Neural progenitor cell (in vitro differentiated cells): ENCODE results near the gene TEDC1. TPM values are rescaled to one million over a fixed set of nuclear protein-coding genes. Genes with fewer than 3 reads are reported as not detected.

Experiments used
- DNase-seq: peaks from one replicate; pipeline ENCODE4 v3.0.0-alpha.2; 2016; ENCODE audit warnings: low spot score
- H2AFZ ChIP-seq: fragments of 200-600 bp; sonication (generic); replicated peaks from 2 replicates; pipeline ENCODE4 v1.6.1; 2016; ENCODE audit warnings: antibody characterized with exemption
- H3F3A ChIP-seq: fragments of 200-600 bp; sonication (generic); 2 replicates; pipeline ENCODE4 v1.6.1; 2016; ENCODE audit warnings: antibody characterized with exemption, low read depth
- H3K27ac ChIP-seq: fragments of 200-600 bp; sonication (generic); 2 replicates; pipeline ENCODE4 v1.5.1; 2016; ENCODE audit warnings: mild to moderate bottlenecking
- H3K27me3 ChIP-seq: fragments of 200-600 bp; sonication (generic); 2 replicates; pipeline ENCODE4 v1.6.1; 2016; ENCODE audit warnings: mild to moderate bottlenecking, moderate library complexity
- H3K36me3 ChIP-seq: fragments of 200-600 bp; sonication (generic); 2 replicates; pipeline ENCODE4 v1.5.1; 2016
- H3K4me1 ChIP-seq: fragments of 200-600 bp; sonication (generic); 2 replicates; pipeline ENCODE4 v1.6.1; 2016; ENCODE audit warnings: mixed run types
- H3K4me2 ChIP-seq: fragments of 200-600 bp; sonication (generic); 2 replicates; pipeline ENCODE4 v1.6.1; 2016
- H3K4me3 ChIP-seq: fragments of 200-600 bp; sonication (generic); 2 replicates; pipeline ENCODE4 v1.5.1; 2016
- H3K79me2 ChIP-seq: fragments of 200-600 bp; sonication (generic); 2 replicates; pipeline ENCODE4 v1.6.1; 2016; ENCODE audit warnings: low read depth
- H3K9ac ChIP-seq: fragments of 200-600 bp; sonication (generic); 2 replicates; pipeline ENCODE4 v1.6.1; 2016
- H3K9me3 ChIP-seq: fragments of 200-600 bp; sonication (generic); 2 replicates; pipeline ENCODE4 v1.5.1; 2016; ENCODE audit warnings: low read depth
- H4K20me1 ChIP-seq: fragments of 200-600 bp; sonication (generic); 2 replicates; pipeline ENCODE4 v1.6.1; 2016; ENCODE audit warnings: low read depth
- H3K27ac Mint-ChIP-seq: 3 replicates; pipeline ENCODE4 v1.8.0; 2021; ENCODE audit warnings: mixed read lengths
- H3K27me3 Mint-ChIP-seq: 2 replicates; pipeline ENCODE4 v1.8.0; 2022; ENCODE audit warnings: low read depth, mild to moderate bottlenecking, inconsistent platforms, moderate library complexity, mixed read lengths; ENCODE audit not compliant: insufficient read depth
- H3K36me3 Mint-ChIP-seq: 3 replicates; pipeline ENCODE4 v1.8.0; 2021; ENCODE audit warnings: mixed read lengths
- H3K4me1 Mint-ChIP-seq: 3 replicates; pipeline ENCODE4 v1.8.0; 2021; ENCODE audit warnings: mixed read lengths
- H3K4me3 Mint-ChIP-seq: 3 replicates; pipeline ENCODE4 v1.8.0; 2021; ENCODE audit warnings: mild to moderate bottlenecking, moderate library complexity, mixed read lengths
- H3K9me3 Mint-ChIP-seq: 3 replicates; pipeline ENCODE4 v1.8.0; 2020; ENCODE audit warnings: mixed read lengths
- EZH2 ChIP-seq: fragments of 200-600 bp; sonication (generic); IDR thresholded peaks from 2 replicates; pipeline ENCODE4 v1.6.1; 2017; ENCODE audit warnings: antibody characterized with exemption, mild to moderate bottlenecking, moderate library complexity
- EZH2phosphoT487 ChIP-seq: fragments of 200-600 bp; sonication (generic); IDR thresholded peaks from 2 replicates; pipeline ENCODE4 v1.6.1; 2017; ENCODE audit warnings: antibody characterized with exemption
- total RNA-seq: library from RNA; depleted of rRNA; stranded (reverse); fragments of >200 nt; gene quantifications from 2 replicates; pipeline ENCODE4 v1.2.3, GENCODE V29; 2015; ENCODE audit warnings: low replicate concordance
- TF ChIP-seq, protein P1 (sequence below): fragments of 200-600 bp; sonication (generic); IDR thresholded peaks from 2 replicates; pipeline ENCODE4 v1.5.1; 2017; ENCODE audit warnings: antibody characterized with exemption, mild to moderate bottlenecking

The TEDC1 gene
- total RNA-seq, 1 donor from 2014 or later: 3.6 TPM

DNA sequence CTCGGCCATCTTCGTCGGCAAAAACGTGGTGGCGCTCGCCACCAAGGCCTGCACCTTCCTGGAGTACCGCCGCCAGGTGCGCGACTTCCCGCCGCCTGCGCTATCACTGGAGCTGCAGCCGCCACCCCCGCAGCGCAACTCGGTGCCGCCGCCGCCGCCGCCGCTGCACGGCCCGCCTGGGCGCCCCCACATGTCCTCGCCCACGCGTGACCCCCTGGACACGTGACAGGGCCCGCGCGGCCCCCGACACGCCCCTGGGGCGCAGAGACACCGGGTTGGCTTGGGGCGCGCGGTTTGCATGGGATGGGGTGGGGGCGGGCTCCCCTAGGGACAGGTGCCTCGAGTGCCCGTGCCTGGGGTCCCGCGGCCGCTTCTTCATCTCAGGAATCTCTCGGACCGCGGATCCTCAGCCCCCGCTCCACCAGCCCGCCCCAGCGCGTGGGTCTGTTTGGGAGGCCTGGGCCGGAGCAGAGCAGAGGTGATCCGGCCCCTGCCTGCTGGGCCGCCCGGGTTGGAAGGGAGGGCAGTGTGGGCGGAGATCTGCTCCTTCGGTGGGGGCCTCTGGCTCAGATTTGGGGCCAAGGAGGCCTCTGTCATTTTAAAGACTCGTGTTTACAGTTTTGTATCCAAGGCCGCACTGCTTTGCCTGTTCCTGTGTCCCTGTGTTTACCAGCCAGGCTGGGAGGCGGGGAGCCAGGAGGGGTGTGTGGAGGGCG lies 38.7 kb downstream of the TEDC1 start:
- Histone ChIP-seq H3K9ac (no peak overlapping the region), H3K79me2 (no peaks in the 10 kb centered on the region), H3K4me2 (no peak overlapping the region), H3K27ac (no peak overlapping the region), H2AFZ (no peak overlapping the region), H4K20me1 (no peaks in the 10 kb centered on the region), H3K27me3 (peaks cover 61% of the 10 kb centered on the region), H3K4me3 (no peak overlapping the region), H3F3A (no peaks in the 10 kb centered on the region), H3K36me3 (no peaks in the 10 kb centered on the region), H3K4me1 (no peaks in the 10 kb centered on the region), H3K9me3 (no peaks in the 10 kb centered on the region)
- H3K9me3 Mint-ChIP-seq: no peaks in the 10 kb centered on the region
- H3K4me3 Mint-ChIP-seq: no peak overlapping the region
- peaks cover 3% of the 10 kb centered on the region for H3K27me3 Mint-ChIP-seq
- no peak overlapping the region for H3K27ac Mint-ChIP-seq
- no peaks in the 10 kb centered on the region for H3K36me3 Mint-ChIP-seq
- TF ChIP-seq, protein P1, sequence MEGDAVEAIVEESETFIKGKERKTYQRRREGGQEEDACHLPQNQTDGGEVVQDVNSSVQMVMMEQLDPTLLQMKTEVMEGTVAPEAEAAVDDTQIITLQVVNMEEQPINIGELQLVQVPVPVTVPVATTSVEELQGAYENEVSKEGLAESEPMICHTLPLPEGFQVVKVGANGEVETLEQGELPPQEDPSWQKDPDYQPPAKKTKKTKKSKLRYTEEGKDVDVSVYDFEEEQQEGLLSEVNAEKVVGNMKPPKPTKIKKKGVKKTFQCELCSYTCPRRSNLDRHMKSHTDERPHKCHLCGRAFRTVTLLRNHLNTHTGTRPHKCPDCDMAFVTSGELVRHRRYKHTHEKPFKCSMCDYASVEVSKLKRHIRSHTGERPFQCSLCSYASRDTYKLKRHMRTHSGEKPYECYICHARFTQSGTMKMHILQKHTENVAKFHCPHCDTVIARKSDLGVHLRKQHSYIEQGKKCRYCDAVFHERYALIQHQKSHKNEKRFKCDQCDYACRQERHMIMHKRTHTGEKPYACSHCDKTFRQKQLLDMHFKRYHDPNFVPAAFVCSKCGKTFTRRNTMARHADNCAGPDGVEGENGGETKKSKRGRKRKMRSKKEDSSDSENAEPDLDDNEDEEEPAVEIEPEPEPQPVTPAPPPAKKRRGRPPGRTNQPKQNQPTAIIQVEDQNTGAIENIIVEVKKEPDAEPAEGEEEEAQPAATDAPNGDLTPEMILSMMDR: no peak
- no peak for TF ChIP-seq EZH2phosphoT487
- TF ChIP-seq EZH2: no peak
- peaks cover 6% of the 10 kb centered on the region for H3K4me1 Mint-ChIP-seq
- DNase-seq: no peak

- no peaks in the 10 kb centered on the region for H3K79me2 ChIP-seq
- no peak for DNase-seq
- no peak overlapping the region for H3K4me2 ChIP-seq
- no peaks in the 10 kb centered on the region for H3K9me3 ChIP-seq
- H3K36me3 ChIP-seq: no peaks in the 10 kb centered on the region
- no peak overlapping the region for H3K27ac ChIP-seq
- H3K9ac ChIP-seq: no peak overlapping the region
- TF ChIP-seq EZH2: no peak
- TF ChIP-seq EZH2phosphoT487: no peak
- TF ChIP-seq, protein P1: no peak
- Mint-ChIP-seq H3K36me3 (no peaks in the 10 kb centered on the region), H3K4me3 (no peak overlapping the region), H3K27me3 (peaks cover 6% of the 10 kb centered on the region), H3K9me3 (no peaks in the 10 kb centered on the region), H3K4me1 (peaks cover 6% of the 10 kb centered on the region), H3K27ac (no peak overlapping the region)
- H3K4me3 ChIP-seq: no peak overlapping the region
- H3F3A ChIP-seq: no peaks in the 10 kb centered on the region
- no peaks in the 10 kb centered on the region for H4K20me1 ChIP-seq
- H3K27me3 ChIP-seq: peaks cover 54% of the 10 kb centered on the region
- H2AFZ ChIP-seq: no peak overlapping the region
- no peaks in the 10 kb centered on the region for H3K4me1 ChIP-seq
Observed at GRCh38 chr14:105530285-105531087, 39.4 kb downstream of the TEDC1 start.

- no peaks in the 10 kb centered on the region for H3K9me3 Mint-ChIP-seq
- DNase-seq: no peak
- H3K9me3 ChIP-seq: no peaks in the 10 kb centered on the region
- H3K27ac ChIP-seq: no peak overlapping the region
- H3K27me3 ChIP-seq: peaks cover 48% of the 10 kb centered on the region
- H3K79me2 ChIP-seq: no peaks in the 10 kb centered on the region
- no peaks in the 10 kb centered on the region for H3F3A ChIP-seq
- no peaks in the 10 kb centered on the region for H3K36me3 Mint-ChIP-seq
- no peaks in the 10 kb centered on the region for H4K20me1 ChIP-seq
- H3K27me3 Mint-ChIP-seq: peaks cover 11% of the 10 kb centered on the region
- no peak overlapping the region for H3K4me2 ChIP-seq
- peaks cover 4% of the 10 kb centered on the region for H3K4me1 Mint-ChIP-seq
- no peak overlapping the region for H3K4me3 Mint-ChIP-seq
- TF ChIP-seq EZH2phosphoT487: no peak
- TF ChIP-seq, protein P1: no peak
- no peak for TF ChIP-seq EZH2
- no peaks in the 10 kb centered on the region for H3K4me1 ChIP-seq
- H3K36me3 ChIP-seq: no peaks in the 10 kb centered on the region
- no peak overlapping the region for H2AFZ ChIP-seq
- H3K4me3 ChIP-seq: no peak overlapping the region
- H3K9ac ChIP-seq: no peak overlapping the region
- H3K27ac Mint-ChIP-seq: no peak overlapping the region
Observed at GRCh38 chr14:105531088-105531893, 40.2 kb downstream of the TEDC1 start.
